ENCODE results near the gene TEKT1. TPM values are rescaled to one million over a fixed set of nuclear protein-coding genes. Genes with fewer than 3 reads are reported as not detected.

Gene TEKT1
- total RNA-seq, 2 experiments from 2014 or later: not detected

GRCh38 chr17:6811510-6811909 is 20.0 kb downstream of the TEKT1 start:
- no peak overlapping the region for H3K4me3 Mint-ChIP-seq
- no peak overlapping the region for H3K27ac Mint-ChIP-seq
- H3K36me3 Mint-ChIP-seq (ENCODE audit: low read depth): no peaks in the 10 kb centered on the region
- H3K4me1 Mint-ChIP-seq (ENCODE audit: low read depth): no peaks in the 10 kb centered on the region
- no peak for DNase-seq
- H3K27me3 Mint-ChIP-seq (ENCODE audit: low read depth): peaks cover 10% of the 10 kb centered on the region
- CTCF ChIA-PET: no interaction called here
- no peaks in the 10 kb centered on the region for H3K9me3 Mint-ChIP-seq
- intact Hi-C loops (cut with micrococcal nuclease): no loop called here

DNA sequence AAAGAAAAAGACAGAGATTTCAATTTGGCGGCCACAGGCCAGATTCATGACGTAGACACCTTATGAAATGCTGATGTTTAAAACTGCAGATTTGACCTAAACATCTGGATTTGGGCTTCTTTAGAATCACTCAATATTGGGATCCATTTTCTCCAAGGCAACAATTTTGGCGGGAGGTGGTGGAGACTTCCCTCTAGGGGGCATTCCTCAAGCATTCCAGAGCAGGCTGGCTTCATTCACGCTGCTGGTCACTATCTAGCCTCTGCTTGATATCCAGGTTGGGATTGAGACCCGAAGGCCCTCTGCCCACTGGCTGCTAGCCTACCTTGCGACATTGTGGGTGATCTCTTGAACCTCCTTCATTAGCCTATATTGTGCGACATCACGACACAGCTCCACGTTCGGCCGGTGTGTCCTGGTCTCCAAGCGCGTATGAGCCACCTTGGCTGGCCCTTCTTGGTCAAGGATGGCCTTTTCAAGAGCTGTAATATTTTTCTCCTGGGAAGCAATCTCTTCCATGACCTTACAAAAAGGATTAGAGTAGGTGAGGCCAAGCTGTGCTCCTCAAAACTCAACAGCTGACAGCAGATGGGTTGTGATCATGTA is 31.0 kb downstream of the TEKT1 start:
- H3K36me3 Mint-ChIP-seq (ENCODE audit: low read depth): no peaks in the 10 kb centered on the region
- H3K4me1 Mint-ChIP-seq (ENCODE audit: low read depth): no peaks in the 10 kb centered on the region
- no peak overlapping the region for H3K27ac Mint-ChIP-seq
- H3K4me3 Mint-ChIP-seq: no peak overlapping the region
- DNase-seq: no peak
- peaks cover 3% of the 10 kb centered on the region for H3K27me3 Mint-ChIP-seq (ENCODE audit: low read depth)
- intact Hi-C loops (cut with micrococcal nuclease): no loop called here
- no peaks in the 10 kb centered on the region for H3K9me3 Mint-ChIP-seq
- CTCF ChIA-PET: interaction anchor here (2.4 kb wide), 1 partner anchor 43 kb away, joined by 7 read pairs; no protein-coding TSS in a partner anchor

- Mint-ChIP-seq H3K27me3 (ENCODE audit: low read depth) (peaks cover 3% of the 10 kb centered on the region), H3K4me1 (ENCODE audit: low read depth) (no peaks in the 10 kb centered on the region), H3K36me3 (ENCODE audit: low read depth) (no peaks in the 10 kb centered on the region), H3K4me3 (no peak overlapping the region), H3K9me3 (no peaks in the 10 kb centered on the region), H3K27ac (no peak overlapping the region)
- intact Hi-C loops (cut with micrococcal nuclease): no loop called here
- DNase-seq: no peak
- CTCF ChIA-PET: interaction anchor here (2.4 kb wide), 1 partner anchor 44 kb away, joined by 7 read pairs; no protein-coding TSS in a partner anchor
These were observed 31.8 kb downstream of the TEKT1 start for GRCh38 chr17:6799738-6800137.

DNA sequence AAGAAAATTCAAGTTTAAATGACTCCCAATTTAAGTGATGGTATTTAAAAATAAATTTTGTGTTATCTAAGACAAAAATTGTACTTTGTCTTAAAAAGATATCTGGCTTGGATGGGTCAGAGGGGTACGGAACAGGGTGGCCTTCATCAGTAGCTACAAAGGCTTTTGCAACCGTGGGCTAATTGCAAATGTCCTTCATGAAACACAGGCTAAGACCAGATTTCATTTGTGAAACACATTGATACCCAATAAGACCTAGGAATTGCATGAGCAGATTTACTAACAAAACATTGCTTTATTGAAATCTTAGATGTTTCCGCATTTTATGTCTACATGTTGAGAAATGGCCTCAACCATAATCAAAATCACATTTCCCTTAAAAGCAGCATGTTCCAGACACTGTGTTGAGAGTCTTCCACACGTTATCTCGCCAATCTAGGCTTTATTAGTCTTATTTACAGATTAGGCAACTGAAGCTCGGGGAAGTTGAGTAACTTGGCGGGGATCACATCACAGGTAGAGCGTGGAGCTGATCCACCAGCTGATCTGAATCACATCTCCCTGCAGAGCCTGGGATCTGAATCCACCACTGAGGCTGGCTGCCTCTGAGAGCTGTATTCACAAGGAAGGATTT is 33.7 kb downstream of the TEKT1 start:
- Mint-ChIP-seq H3K9me3 (no peaks in the 10 kb centered on the region), H3K4me3 (no peak overlapping the region), H3K36me3 (ENCODE audit: low read depth) (no peaks in the 10 kb centered on the region), H3K27ac (no peak overlapping the region), H3K27me3 (ENCODE audit: low read depth) (peaks cover 7% of the 10 kb centered on the region), H3K4me1 (ENCODE audit: low read depth) (no peaks in the 10 kb centered on the region)
- CTCF ChIA-PET: interaction anchor here (0.7 kb wide), 1 partner anchor 46 kb away, joined by 3 read pairs; no protein-coding TSS in a partner anchor
- intact Hi-C loops (cut with micrococcal nuclease): no loop called here
- no peak for DNase-seq

DNA sequence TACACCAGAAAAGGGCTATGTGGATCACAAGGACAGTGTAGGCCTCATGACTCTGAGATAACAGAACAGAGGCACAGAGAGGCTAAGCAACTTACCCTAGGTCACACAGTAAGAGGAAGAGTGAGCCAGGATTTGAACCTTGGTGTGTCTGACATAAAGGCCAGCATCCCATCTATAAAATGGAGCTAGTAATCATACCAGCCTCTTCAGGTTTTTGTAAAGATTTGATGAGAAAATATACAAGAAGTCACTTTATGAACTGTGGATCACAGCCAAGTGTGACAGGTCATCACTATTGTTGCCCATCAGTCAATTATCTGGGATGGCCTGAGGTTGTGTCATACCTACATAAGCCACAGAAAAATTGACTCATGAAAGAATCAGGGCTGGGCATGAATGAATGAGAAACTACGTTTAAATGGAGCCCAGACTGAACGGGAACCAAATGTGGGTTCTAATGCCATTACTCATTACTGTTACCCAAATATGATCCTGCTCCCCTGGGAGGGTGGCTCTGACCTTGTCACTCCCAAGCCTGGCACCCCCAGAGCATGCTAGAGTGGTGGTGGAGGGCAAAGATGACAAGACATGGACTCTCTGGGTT is 34.5 kb downstream of the TEKT1 start:
- intact Hi-C loops (cut with micrococcal nuclease): no loop called here
- H3K4me1 Mint-ChIP-seq (ENCODE audit: low read depth): no peaks in the 10 kb centered on the region
- H3K27me3 Mint-ChIP-seq (ENCODE audit: low read depth): peaks cover 7% of the 10 kb centered on the region
- no peak for DNase-seq
- no peak overlapping the region for H3K4me3 Mint-ChIP-seq
- no peaks in the 10 kb centered on the region for H3K36me3 Mint-ChIP-seq (ENCODE audit: low read depth)
- H3K27ac Mint-ChIP-seq: no peak overlapping the region
- H3K9me3 Mint-ChIP-seq: no peaks in the 10 kb centered on the region
- CTCF ChIA-PET: no interaction called here

GRCh38 chr17:6796017-6796886 is 35.3 kb downstream of the TEKT1 start:
- CTCF ChIA-PET: interaction anchor here (1.3 kb wide), 1 partner anchor 47 kb away, joined by 3 read pairs; no protein-coding TSS in a partner anchor
- intact Hi-C loops (cut with micrococcal nuclease): no loop called here

GRCh38 chr17:6793748-6794493 is 37.6 kb downstream of the TEKT1 start:
- no peaks in the 10 kb centered on the region for H3K9me3 Mint-ChIP-seq
- intact Hi-C loops (cut with micrococcal nuclease): no loop called here
- no peak overlapping the region for H3K27ac Mint-ChIP-seq
- DNase-seq: no peak
- H3K4me3 Mint-ChIP-seq: no peak overlapping the region
- peaks cover 18% of the 10 kb centered on the region for H3K27me3 Mint-ChIP-seq (ENCODE audit: low read depth)
- no peaks in the 10 kb centered on the region for H3K4me1 Mint-ChIP-seq (ENCODE audit: low read depth)
- CTCF ChIA-PET: no interaction called here
- no peaks in the 10 kb centered on the region for H3K36me3 Mint-ChIP-seq (ENCODE audit: low read depth)

More at GRCh38 chr17:6796017-6796886, 35.3 kb downstream of the TEKT1 start:
- Mint-ChIP-seq H3K4me1 (ENCODE audit: low read depth) (no peaks in the 10 kb centered on the region), H3K9me3 (no peaks in the 10 kb centered on the region), H3K4me3 (no peak overlapping the region), H3K36me3 (ENCODE audit: low read depth) (no peaks in the 10 kb centered on the region), H3K27me3 (ENCODE audit: low read depth) (peaks cover 7% of the 10 kb centered on the region), H3K27ac (no peak overlapping the region)
- DNase-seq: no peak

DNA sequence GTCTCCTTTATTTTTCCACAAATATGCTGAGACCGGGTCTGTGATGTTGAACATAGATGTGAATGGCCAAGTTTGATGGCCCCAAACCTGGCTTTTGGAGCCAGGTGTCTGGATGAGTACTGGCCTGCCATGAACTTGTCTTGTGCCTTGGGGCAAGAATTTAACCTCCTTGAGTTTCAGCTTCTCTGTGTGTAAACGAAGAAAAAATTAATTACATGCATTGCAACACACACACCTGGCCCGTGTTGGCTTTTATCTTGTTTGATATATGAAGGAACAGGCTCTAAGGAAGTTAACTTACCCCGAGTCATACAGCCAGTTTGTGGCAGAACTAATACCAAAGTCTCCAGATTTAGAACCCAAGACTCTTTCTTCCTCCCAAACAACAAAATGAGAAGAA is 42.4 kb downstream of the TEKT1 start:
- no peaks in the 10 kb centered on the region for H3K9me3 Mint-ChIP-seq
- H3K27me3 Mint-ChIP-seq (ENCODE audit: low read depth): peaks cover 37% of the 10 kb centered on the region
- peaks cover 3% of the 10 kb centered on the region for H3K4me1 Mint-ChIP-seq (ENCODE audit: low read depth)
- no peak for DNase-seq
- intact Hi-C loops (cut with micrococcal nuclease): no loop called here
- H3K4me3 Mint-ChIP-seq: no peak overlapping the region
- no peaks in the 10 kb centered on the region for H3K36me3 Mint-ChIP-seq (ENCODE audit: low read depth)
- CTCF ChIA-PET: no interaction called here
- H3K27ac Mint-ChIP-seq: no peak overlapping the region

GRCh38 chr17:6787081-6787693 is 44.3 kb downstream of the TEKT1 start:
- no peaks in the 10 kb centered on the region for H3K36me3 Mint-ChIP-seq (ENCODE audit: low read depth)
- peaks cover 40% of the 10 kb centered on the region for H3K27me3 Mint-ChIP-seq (ENCODE audit: low read depth)
- no peak overlapping the region for H3K4me3 Mint-ChIP-seq
- peaks cover 3% of the 10 kb centered on the region for H3K4me1 Mint-ChIP-seq (ENCODE audit: low read depth)
- no peak overlapping the region for H3K27ac Mint-ChIP-seq
- no peaks in the 10 kb centered on the region for H3K9me3 Mint-ChIP-seq
- CTCF ChIA-PET: interaction anchor here (0.7 kb wide), 1 partner anchor 121 kb away, joined by 3 read pairs; no protein-coding TSS in a partner anchor
- intact Hi-C loops (cut with micrococcal nuclease): no loop called here
- DNase-seq: no peak

- Mint-ChIP-seq H3K4me1 (ENCODE audit: low read depth) (peaks cover 3% of the 10 kb centered on the region), H3K27ac (no peak overlapping the region), H3K36me3 (ENCODE audit: low read depth) (no peaks in the 10 kb centered on the region), H3K27me3 (ENCODE audit: low read depth) (peaks cover 45% of the 10 kb centered on the region), H3K4me3 (no peak overlapping the region), H3K9me3 (no peaks in the 10 kb centered on the region)
- CTCF ChIA-PET: interaction anchor here (0.7 kb wide), 1 partner anchor 120 kb away, joined by 3 read pairs; no protein-coding TSS in a partner anchor
- intact Hi-C loops (cut with micrococcal nuclease): no loop called here
- DNase-seq: no peak
These were observed 44.9 kb downstream of the TEKT1 start for GRCh38 chr17:6786618-6787017.

- H3K9me3 Mint-ChIP-seq: peaks cover 4% of the 10 kb centered on the region
- no peak overlapping the region for H3K4me3 Mint-ChIP-seq
- DNase-seq: no peak
- H3K36me3 Mint-ChIP-seq (ENCODE audit: low read depth): no peaks in the 10 kb centered on the region
- peaks cover 3% of the 10 kb centered on the region for H3K4me1 Mint-ChIP-seq (ENCODE audit: low read depth)
- intact Hi-C loops (cut with micrococcal nuclease): no loop called here
- H3K27ac Mint-ChIP-seq: no peak overlapping the region
- peaks cover 55% of the 10 kb centered on the region for H3K27me3 Mint-ChIP-seq (ENCODE audit: low read depth)
- CTCF ChIA-PET: no interaction called here
These were observed 49.3 kb downstream of the TEKT1 start for GRCh38 chr17:6782244-6782643.
